Measurements from ENCODE around the gene WDFY3.
"Not testable (repeated sequence)": the region's sequence is repeated elsewhere in the genome, so short reads cannot be mapped to it uniquely, and the experiment has no call there.

WDFY3 gene

GRCh38 chr4:84699001-84699671 lies 267.4 kb downstream of the WDFY3 start:
- DNase-seq, result no peak

- no peak for DNase-seq
These were observed 268.8 kb downstream of the WDFY3 start for GRCh38 chr4:84697615-84698201.

DNA sequence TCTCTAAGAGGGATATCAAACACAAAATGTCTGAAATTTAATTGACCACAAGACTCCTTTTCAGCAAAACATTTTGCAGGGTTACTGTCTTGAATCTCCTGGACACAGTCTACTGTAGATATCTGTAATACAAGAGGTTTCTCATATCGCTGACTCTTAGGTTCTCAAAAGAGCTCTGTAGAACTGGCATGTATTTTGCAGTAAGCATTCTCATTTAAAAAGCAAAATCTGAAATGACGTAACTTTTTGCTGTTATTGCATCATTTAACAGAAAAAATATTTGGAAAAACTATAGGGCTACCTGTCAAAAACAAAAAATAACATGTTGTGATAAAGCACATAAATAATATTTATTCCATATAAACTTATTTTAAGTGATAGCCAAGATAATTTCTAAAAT lies 269.3 kb downstream of the WDFY3 start:
- no peak for DNase-seq

GRCh38 chr4:84691800-84692199 lies 274.7 kb downstream of the WDFY3 start:
- no peak for DNase-seq

DNA sequence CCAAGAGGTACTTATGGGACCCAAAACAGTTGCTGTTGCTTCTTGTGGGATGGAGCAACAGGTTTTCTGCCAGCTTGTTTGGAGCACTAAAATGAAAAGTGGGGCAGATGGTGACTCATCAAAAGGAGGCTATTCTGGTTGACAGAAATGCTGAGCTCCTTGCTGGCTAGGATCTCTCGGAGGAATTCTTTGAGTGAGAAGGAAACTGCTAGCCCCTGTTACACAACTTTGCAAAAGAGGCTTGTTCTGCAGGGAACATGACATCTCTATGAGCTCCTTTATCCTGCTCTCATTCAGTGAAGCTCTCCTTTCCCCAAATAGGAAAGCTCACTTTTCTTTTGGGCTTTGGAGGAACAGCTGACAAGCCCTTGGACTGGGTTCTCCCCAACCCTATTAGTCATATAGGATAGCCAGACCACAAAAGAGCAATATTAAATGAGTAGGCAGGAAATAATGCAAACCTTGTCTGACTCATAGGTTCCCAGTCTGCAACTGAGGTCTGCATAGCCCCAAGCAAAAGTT lies 275.3 kb downstream of the WDFY3 start:
- DNase-seq, result no peak

GRCh38 chr4:84690481-84690880 lies 276.0 kb downstream of the WDFY3 start:
- no peak for DNase-seq

DNA sequence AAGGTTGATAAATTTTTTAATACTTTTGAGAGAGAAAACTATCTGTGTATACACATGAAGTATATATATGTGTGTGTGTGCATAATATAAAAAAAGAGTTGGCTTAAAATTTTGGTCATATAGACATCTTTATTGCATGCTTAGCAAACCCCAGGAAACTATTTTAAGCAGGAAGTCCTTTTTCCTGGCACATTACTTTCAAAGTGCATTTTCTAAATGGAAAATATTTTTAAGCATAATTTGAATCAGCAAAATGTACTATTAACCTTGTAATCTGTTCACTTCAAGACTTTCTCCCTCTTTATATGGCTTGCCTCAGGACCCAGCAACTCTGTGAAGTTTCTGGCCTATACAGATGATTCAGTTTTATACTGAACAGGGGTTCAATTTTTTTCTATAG lies 277.3 kb downstream of the WDFY3 start:
- DNase-seq, result no peak

- DNase-seq, result no peak
These were observed 277.9 kb downstream of the WDFY3 start for GRCh38 chr4:84688605-84689004.

- no peak for DNase-seq
These were observed 281.4 kb downstream of the WDFY3 start for GRCh38 chr4:84685105-84685504.

DNA sequence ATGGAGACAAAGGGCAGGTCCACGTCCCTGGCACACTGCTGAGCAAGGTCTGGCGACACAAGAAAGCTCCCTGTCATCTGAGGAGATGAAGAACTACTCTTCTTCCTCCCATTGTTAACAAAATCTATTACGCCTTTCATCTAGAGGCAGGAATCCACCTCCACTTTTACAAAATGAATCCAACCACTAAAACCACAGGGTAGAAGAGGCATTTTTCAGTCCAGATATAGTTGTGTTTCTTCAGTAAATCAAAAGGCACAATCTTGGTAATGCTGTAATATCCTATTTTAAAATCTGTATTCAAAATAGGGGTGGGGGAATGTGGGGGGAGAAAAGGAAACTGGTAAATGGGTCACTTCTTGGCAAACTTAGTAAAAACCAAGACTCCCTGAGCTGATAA lies 282.1 kb downstream of the WDFY3 start:
- DNase-seq, result no peak

- DNase-seq, result no peak
These were observed 283.2 kb downstream of the WDFY3 start for GRCh38 chr4:84683064-84683850.

DNA sequence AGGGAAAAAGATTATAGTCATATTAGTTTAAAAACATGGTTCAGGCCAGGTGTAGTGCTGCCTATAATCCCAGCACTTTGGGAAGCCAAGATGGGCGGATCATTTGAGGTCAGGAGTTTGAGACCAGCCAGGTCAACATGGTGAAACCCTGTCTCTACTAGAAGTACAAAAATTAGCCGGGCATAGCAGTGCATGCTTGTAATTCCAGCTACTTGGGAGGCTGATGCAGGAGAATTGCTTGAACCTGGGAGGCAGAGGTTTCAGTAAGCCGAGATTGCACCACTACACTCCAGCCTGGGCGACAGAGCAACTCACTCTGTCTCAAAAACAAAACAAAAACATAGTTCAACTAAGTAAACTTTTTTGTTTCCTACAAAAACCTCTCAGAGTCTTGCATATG lies 283.8 kb downstream of the WDFY3 start:
- not testable (repeated sequence) for DNase-seq

DNA sequence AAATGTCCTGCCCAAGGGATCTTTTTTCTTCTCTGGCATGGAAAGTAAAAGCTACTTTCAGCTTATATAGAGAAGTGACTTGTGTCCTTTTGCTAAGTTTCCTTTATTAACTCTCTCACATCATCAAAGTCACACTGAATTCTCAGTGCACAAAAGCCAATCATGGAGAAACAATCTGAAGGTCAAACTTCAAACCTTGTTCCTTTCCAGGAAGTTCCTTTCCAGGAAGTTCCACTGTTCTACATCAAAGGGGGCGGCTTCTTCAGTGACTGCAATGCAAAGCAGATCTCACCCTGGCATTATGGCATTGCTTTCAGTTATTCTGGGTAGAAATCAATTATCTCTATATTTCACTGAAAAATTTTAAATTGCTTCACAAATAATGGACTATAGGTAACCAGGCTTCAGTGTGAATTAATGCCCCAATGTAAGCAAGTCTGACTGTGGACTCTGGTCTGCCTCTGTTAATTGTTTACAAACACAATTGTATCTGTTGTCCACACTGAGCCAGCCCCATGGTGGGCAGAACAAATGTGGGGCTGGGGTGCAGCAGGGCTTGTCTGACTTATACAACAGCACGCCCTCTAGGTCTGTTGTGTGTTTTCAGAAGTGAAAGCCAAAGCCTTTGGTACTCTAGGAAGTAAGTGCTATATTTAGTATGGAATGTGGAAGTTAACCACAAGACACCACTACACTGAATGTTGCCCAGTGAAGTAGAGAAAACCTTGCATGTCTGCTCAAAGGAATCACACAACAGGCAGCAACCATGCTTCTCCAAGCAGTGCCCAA lies 284.8 kb downstream of the WDFY3 start:
- no peak for DNase-seq

- no peak for DNase-seq
These were observed 285.5 kb downstream of the WDFY3 start for GRCh38 chr4:84680956-84681355.

DNA sequence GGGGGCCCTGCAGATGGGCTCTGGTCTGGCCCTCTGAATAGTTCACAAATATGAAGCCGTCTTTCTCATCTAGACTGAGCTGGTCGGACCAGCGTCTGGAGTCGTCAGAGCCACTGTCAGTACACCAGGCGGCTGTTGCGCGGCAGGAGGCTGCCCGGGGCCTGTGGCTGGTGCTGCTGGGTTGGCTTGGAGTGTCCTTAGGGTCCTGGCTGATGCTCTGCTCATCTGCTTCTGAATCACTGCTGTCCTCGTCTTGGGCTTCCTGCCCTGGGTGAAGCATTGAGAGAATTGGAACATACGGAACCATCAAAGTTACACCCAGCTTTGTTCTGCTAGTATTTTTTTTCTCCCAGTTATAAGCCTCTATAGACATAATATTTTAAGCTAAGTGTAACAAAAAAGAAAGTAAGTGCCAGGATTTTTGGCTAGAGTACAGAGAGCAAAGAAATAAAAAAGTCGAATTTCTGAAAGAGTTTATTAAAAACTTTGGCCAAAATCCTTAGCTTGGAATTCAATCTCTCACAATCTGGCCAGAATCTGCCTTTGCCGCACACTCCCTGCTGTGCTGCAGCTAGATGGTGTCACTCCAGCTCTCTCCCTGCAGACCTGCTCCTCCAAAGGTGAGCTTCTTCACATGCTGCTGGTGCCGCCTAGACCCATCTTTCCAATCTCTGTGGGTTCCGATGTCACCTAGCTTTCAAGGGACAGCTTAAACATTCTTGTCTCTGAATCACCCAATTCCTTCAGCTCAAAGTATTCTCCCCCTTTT lies 287.3 kb downstream of the WDFY3 start:
- no peak for DNase-seq

DNA sequence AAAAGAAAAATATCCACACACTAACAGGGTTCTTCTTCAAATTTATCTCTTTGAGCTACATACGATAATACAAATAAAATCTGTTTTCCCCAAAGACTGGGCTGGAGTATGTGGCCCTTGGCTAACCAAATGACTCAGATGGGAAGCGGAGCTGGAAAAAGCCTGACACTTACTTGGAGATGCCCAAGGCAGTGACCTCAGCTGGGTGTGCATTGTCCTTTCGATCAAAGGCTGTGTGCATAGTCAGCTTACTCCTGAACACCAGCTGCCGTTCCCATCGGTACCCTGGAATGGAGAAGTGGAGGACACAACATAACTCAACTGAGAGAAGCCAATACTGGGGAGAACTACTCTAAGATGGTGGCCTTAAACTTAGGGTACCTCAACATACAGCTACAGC lies 288.5 kb downstream of the WDFY3 start:
- DNase-seq, result no peak

DNA sequence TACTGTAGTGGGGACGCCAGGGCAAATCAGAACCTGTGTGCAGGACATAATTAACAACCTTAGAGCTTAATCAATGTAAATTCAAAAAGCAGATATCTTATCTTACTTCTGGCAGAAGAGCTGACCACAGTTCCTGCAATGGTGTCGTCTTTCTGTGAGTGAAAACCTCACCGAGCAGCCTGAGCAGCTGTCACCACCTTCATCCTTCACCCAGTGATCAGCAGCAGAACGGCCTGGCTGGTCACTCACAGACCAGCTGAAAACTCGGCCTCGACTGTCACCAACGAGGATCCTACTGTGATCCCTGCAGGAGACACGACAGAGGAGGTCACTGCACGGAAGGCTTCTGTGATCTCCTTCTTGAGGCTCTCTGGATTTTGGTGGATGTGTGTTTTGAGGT lies 289.4 kb downstream of the WDFY3 start:
- DNase-seq, result no peak

DNA sequence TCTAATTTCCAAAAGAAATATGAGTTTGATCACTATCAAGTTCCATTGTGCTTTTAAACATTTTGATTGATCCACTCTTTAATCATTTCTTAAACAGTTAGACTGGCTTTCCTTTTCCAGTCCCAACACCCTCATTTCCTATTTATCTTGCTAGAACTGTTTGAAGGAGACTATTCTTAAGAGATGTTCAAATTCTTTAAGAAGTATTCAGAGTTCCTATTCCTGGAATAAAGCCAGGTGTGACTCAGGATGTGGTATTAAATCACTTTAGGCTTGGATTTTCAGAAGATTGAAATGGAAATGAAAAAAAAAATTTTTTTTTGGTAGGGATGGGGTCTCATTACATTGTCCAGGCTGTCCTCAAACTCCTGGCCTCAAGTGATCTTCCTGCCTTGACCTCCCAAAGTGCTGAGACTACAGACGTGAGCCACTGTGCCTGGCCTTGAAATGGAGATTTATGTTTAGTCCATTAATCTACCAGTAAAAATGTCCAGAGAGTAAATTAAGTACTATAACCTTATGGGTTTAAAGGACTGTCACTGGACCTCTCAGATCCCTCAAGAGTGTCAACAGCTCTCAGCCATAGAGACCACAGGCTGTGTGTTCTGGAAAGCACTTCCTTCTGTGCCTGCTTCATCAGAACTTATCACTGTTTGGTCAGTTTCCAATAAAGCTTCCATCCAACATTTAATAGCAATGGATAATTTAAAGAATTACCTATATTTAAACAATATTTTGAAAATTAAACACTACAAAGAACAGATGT lies 292.8 kb downstream of the WDFY3 start:
- no peak for DNase-seq

DNA sequence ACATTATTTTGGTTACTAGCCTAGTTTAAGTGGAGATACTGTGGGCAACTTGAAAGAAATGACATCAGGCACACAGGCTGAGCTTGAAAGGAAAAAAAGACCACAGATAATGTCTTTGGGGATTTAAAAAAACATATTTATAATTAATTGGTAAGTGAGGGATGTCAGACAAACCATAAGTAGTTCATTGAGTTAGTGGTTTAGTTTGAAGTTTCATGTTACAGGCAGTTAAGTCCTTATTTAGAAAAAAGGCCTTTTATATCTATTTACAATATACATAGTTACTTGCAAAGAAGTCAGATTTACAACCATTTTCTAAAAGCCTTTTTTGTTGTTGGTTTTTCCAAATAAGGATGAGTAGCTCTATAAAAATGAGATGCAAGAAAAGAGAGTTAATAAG lies 294.3 kb downstream of the WDFY3 start:
- no peak for DNase-seq

DNA sequence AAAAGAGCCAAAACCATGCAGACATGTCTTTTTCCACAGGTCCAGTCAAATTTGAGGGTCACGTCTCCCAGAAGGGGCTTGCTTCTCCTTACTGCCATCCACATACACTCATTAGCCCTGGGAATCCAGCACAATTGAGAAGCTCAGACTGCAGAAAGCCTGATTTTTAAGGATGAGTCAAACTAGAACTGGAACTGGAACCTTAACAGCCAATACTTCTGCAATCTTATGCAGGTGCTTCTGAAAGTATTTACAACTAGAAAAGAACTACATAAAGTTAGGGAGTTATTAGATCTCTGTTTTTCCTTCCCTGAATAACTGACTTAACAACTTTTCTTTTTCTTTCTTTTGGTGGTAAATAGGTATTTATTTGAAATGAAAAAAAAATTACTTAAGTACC lies 297.3 kb downstream of the WDFY3 start:
- DNase-seq, result no peak

- DNase-seq, result no peak
These were observed 300.1 kb downstream of the WDFY3 start for GRCh38 chr4:84666439-84666838.

DNA sequence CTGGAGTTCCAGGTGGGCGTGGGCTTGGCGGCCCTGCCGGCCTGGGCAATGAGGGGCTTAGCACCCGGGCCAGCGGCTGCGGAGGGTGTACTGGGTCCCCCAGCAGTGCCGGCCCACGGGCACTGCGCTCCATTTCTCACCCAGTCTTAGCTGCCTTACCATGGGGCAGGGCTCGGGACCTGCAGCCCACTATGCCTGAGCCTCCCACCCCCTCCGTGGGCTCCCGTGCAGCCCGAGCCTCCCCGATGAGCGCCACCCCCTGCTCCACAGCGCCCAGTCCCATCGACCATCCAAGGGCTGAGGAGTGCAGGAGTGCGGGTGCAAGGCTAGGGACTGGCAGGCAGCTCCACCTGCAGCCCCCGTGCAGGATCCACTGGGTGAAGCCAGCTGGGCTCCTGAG lies 301.7 kb downstream of the WDFY3 start:
- not testable (repeated sequence) for DNase-seq

Data from NCI-H446 (cell line).